ENCODE measurements around the gene SLC16A4.

The SLC16A4 gene

DNA sequence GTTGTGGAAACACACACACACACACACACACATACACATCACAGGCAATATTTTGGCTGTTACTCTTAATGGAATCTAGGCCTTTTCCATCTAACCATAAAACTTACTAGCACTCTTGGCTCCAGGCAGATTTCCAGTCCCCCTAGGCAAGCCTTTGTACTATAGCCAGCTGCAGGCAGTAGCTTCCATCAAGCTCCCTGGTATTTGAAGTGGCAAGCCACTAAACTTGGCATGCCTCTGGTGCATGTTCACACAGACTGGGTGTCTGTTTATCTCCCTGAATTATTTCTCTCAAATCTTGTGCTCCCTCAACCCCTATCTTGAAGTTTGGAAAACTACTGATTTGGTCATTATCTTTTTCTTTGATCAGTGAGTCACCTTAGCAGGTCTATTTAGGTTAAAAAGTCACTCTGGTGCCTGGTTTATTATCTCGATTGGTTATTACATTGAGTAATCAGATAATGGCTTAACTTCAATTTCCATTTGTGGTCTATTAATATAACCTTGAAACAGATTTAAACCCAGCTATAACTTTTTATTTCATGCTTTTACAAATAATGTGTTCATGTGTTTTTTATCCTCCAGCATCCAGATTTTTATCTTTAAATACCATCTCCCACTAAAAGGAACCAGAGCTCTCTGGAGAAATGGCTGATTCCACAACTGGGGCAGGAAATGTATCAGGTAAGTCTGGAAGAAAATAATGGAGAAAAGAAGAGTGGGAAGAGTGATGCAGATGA is 54.4 kb downstream of the SLC16A4 start:
- in situ Hi-C loops (cut with HindIII; ENCODE audit: low sequenced_read_pairs): no loop called here

DNA sequence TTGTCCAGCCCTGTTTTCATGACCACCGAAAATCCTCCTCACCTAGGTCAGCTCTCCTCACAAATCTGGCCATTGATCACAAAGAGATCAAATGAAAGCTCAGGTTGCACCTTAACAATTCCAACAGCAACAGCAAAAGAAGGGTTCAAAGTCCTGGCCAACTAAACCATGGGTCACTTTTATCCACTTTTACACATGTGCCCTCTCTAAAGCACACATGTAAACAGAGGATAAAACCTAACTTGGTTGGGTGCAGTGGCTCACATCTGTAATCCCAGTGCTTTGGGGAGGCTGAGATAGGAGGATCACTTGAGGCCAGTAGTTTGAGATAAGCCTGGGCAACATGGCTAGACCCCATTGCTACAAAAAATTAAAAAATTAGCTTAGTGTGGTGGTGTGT is 55.6 kb downstream of the SLC16A4 start:
- in situ Hi-C loops (cut with HindIII; ENCODE audit: low sequenced_read_pairs): no loop called here

DNA sequence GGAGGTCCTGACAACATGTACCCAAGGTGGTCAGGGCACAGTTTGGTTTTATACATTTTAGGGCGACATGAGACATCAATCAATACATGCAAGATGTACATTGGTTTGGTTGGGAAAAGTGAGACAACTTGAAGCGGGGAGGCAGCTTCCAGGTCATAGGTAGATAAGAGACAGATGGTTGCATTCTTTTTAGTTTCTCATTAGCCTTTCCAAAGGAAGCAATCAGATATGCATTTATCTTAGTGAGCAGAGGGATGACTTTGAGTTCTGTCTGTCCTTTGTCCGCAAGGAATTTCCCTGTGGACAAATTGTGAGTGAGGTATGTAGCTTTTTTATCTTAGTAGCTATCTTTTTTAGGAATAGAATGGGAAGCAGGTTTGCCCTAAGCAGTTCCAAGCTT is 62.1 kb downstream of the SLC16A4 start:
- in situ Hi-C loops (cut with HindIII; ENCODE audit: low sequenced_read_pairs): no loop called here

DNA sequence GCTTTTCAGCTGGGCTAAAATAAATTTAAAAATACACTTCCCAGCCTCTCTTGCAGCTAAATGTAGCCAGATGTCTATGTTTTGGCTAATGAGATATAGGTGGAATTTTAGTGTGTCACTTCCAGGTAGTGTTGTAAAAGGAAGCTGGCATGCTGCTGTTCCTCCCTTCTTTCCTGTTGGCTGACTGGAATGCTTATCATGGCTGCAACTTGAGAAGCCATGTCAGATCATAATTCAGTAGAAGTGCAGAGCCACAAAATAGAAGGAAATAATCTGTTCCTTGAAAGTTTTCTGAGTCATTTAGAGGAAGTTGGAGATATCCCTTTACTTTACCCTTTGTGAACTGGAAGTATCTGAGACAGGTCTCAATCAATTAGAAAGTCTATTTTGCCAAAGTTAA is 62.6 kb downstream of the SLC16A4 start:
- in situ Hi-C loops (cut with HindIII; ENCODE audit: low sequenced_read_pairs): no loop called here

DNA sequence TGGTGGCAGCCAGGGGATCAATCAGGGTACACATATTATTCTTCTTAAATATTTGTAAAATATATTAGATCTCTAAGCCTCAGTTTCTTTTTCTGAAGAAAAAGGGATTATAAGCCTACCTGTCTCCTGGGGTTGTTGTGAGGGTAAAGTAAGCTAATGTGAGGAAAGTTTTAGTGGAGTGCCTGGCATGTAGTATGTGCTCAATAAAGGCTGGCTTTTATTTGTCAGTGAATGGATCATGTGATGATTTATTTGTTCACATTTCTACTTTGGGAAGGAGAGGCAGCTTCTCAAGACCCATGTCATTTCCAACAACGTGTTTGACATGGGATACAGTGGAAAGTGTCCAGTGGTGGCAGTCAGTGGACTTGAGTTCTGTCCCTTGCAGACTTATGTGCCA is 64.0 kb downstream of the SLC16A4 start:
- in situ Hi-C loops (cut with HindIII; ENCODE audit: low sequenced_read_pairs): no loop called here

DNA sequence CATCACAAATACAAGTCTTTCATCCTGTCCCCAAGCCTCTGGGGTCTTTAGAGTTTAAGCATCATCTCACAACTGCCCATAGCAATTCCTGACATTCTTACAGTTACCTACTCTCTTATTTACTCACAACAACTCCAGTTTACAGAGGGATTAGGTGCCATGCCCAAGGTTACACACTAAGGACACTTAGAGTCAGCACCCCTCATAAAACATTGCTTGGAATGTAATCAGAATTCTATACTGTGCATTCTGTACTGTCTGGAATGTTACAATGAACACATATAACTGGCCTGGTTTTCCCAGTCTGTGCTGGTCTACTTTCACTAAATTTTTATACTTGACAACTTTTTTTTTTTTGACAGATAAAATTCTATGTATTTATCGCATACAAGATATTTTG is 66.2 kb downstream of the SLC16A4 start:
- in situ Hi-C loops (cut with HindIII; ENCODE audit: low sequenced_read_pairs): no loop called here

DNA sequence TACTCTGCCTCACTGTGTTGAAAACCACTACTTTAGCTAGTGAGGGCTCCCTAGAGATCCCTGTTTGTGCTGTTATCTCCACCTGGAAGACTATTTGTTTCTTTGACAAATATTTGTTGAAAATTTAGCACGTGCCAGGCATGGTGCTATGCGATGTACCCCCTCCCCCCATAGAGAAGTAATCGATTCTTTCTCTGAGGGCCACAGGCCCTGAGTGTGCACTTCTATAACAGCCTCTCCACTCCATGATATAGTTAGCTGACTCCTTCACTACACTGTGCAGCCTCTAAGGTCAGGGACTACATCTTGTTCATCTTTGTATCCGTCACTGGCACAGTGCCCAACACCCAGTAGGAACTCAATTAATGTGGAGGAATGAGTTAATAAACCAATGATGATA is 69.0 kb downstream of the SLC16A4 start:
- in situ Hi-C loops (cut with HindIII; ENCODE audit: low sequenced_read_pairs): no loop called here

DNA sequence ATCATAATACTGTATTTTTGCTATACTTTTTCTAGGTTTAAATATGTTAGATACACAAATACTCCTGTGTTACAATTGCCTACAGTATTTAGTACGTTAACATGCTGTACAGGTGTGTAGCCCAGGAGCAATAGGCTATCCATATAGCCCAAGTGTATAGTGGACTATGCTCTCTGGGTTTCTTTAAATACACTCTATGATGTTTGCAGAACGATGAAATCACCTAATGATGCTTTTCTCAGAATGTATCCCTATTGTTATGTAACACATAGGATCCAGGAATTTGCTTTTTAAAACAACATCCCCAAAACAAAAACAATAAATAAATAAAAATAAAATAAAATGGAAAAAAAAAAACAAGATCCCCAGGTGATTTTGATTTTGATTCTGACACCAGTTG is 69.8 kb downstream of the SLC16A4 start:
- in situ Hi-C loops (cut with HindIII; ENCODE audit: low sequenced_read_pairs): no loop called here

DNA sequence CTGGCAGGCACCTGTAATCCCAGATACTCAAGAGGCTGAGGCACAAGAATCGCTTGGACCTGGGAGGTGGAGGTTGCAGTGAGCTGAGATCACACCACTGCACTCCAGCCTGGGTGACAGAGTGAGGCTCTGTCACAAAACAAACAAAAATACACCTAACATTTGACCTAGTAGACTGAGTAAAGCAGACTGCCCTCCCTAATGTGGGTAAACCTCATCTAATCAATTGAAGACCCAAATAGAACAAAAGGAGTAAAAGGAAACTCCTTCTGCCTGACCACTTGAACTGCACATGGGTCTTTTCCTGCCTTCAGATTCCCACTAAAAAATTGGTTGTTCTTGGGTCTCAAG is 70.7 kb downstream of the SLC16A4 start:
- in situ Hi-C loops (cut with HindIII; ENCODE audit: low sequenced_read_pairs): no loop called here

DNA sequence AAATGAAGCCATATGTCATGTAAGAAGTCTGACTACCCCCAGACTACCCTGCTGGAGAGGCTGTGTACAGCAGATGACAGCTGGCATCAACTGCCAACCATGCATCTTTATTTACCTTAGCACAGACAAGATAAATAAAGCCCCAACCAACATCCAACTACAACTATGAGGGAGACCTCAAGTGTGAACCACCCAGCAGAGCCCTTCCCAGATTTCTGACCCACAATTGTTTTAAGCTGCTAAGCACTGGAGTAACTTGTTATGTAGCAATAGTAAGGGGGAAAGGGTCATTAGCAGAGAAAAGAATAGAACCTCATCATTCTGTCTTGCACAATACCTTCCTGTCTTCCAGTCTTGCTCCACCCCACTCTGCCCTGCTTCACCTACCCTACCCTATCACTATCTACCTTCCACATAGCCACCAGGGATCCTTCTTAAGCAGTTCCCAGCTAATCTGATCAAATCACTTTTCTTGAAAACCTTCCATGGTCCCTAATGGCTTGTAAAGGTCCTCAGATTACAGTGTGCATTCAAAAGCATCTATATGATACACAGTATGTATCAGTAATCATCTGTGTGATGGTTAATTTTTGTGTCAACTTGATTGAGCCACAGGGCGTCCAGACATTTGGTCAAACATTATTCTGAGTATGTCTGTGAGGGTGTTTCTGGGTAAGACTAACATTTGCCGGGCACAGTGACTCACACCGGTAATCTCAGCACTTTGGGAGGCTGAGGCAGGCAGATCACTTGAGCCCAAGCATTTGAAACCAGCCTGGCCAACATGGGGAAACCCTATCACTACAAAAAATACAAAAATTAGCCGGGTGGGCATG is 71.3 kb downstream of the SLC16A4 start:
- in situ Hi-C loops (cut with HindIII; ENCODE audit: low sequenced_read_pairs): no loop called here

DNA sequence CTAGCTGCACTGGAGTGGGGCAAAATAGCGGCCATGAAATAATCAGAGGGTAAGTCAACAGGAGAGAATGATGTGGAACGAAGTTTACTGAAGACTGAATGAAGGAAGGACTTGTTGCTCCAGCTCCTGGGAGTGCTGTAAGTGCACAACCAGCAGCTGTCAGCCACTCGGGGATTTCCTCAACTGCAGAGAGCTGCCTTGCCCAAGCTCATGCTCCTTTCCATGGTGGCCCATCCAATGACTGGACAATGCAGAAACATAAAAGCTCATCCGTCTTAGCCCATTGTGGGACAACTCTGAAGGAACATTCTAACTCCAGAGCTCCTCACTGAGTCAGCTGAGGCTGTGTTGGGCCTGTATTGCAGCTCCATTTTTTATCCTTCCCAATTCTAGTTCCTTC is 72.8 kb downstream of the SLC16A4 start:
- in situ Hi-C loops (cut with HindIII; ENCODE audit: low sequenced_read_pairs): no loop called here

DNA sequence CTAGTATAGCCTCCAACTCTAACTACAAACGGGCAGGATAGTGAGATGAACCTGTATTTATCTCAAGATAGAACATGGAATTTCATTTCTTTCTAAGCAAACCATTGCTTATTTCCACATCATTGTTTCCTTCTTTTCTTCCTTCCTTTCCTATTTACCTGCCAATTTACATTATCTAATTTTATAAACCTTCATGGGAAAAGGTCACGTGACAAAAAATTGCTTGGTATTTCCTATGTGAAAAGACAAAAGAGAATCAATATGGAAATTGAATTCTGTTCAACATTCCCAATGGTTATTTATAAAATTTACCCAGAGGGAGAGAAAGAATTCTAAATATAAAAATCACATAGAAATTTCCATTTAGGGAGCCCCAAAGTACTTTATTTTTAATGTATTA is 74.1 kb downstream of the SLC16A4 start:
- in situ Hi-C loops (cut with HindIII; ENCODE audit: low sequenced_read_pairs): no loop called here
